Pancreas (tissue), 10 donors: ENCODE measurements around the gene GCA. TPM values are rescaled to one million over a fixed set of nuclear protein-coding genes. Genes with fewer than 3 reads are reported as not detected.
A peak's percentile ranks its signal among the peaks of the same experiment; 100 is the strongest.

Experiments
- ATAC-seq, 4 donors: fragments of 200-7000 bp; cut with Tn5 transposase; one replicate each; pipeline versions ENCODE4 v1.8.0 to v1.9.1; 2020; ENCODE audit warnings: mild to moderate bottlenecking in 4 of 4, moderate library complexity in 4 of 4
- DNase-seq, 6 donors: peaks; one replicate each; pipeline ENCODE4 v3.0.0-alpha.2; 2020
- FAIRE-seq: peaks from 2 replicates; lab custom pipeline; 2012; peaks lifted over from hg19 to GRCh38; lab: Jason Lieb, UNC
- H3K27ac ChIP-seq, 4 donors: fragments of 200-600 bp; sonication (generic); 1 replicate in 3 of 4; 2 replicates in 1 of 4; pipeline versions ENCODE4 v1.5.0 to v1.8.0; 2020
- H3K27me3 ChIP-seq, 4 donors: fragments of 200-600 bp; one replicate each; pipeline ENCODE4 v1.8.0; 2021
- H3K36me3 ChIP-seq, 3 donors: fragments of 200-600 bp; sonication (generic) in 1 of 3; one replicate each; pipeline versions ENCODE4 v1.5.0 to v1.8.0; 2020 to 2021
- H3K4me1 ChIP-seq, 3 donors: fragments of 200-600 bp; one replicate each; pipeline ENCODE4 v1.8.0; 2021
- H3K4me3 ChIP-seq, 4 donors: fragments of 200-600 bp; sonication (generic) in 2 of 4; one replicate each; pipeline versions ENCODE4 v1.5.0 to v1.8.0; 2020 to 2021
- H3K9me3 ChIP-seq, 4 donors: fragments of 200-600 bp; one replicate each; pipeline ENCODE4 v1.8.0; 2021
- CTCF ChIP-seq, 4 donors: fragments of 200-600 bp; sonication (generic) in 3 of 4; IDR thresholded peaks; one replicate each; pipeline versions ENCODE4 v1.5.0 to v1.8.0; 2021; ENCODE audit warnings: antibody characterized with exemption in 4 of 4
- WGBS, 2 donors: extraction: QIAGEN DNeasy Blood & Tissue Kit; methylation state at CpG; one replicate each; pipeline ENCODE4 v1.1.7; 2013; 5-methylcytosine and 5-hydroxymethylcytosine counted together
- intact Hi-C, 3 donors: fragments of 100-400 bp; cut with DNase I; formaldehyde crosslinking; loops; one replicate each; pipeline versions ENCODE4 v1.11.1 to v1.14.2; 2022
- polyA plus RNA-seq, 2 donors: library from polyadenylated mRNA; stranded (reverse); fragments of 200-250 nt; gene quantifications; one replicate each; pipeline ENCODE4 v1.2.3, GENCODE V29; 2013
- total RNA-seq, 6 donors: library from RNA; stranded (reverse); fragmentation: NEBNext Ultra II Directional in 4 of 6; extraction: Animal tissue kit (Norgen Biotek cat#: 25700) in 4 of 6; gene quantifications; one replicate each; pipeline versions ENCODE4 v1.2.1 to v1.2.4, GENCODE V29; 2021 to 2023
- donor health status: healthy with polysubstance abuse.
- donor health status: DM: no; HTN: no; CAD: no; lungs with moderate emphysema.
- donor health status: DM: no; HTN: no; CAD: no.
- donor health status: control.
- donor health status: control.
- donor health status: Bipolar disorder and iron deficiency.
- donor health status: DM: yes; HTN: yes; CAD: no.
- donor health status: DM: no; HTN: no; CAD: no.
- donor health status: DM: no; HTN: no; CAD: no.
- donor health status: DM: yes; HTN: yes; CAD: no.

GCA gene
- total and polyA plus RNA-seq, 8 donors, result 11.3 to 27.0 (median 16.0) TPM

GRCh38 chr2:162327806-162328205, 16.1 kb upstream of the GCA start:
- no peak for ATAC-seq
- no peak for FAIRE-seq
- no peaks in the 10 kb centered on the region for H3K9me3 ChIP-seq
- no peak overlapping the region for H3K4me3 ChIP-seq
- intact Hi-C loops, result no loop called here
- 96 to 99% methylated on average over 15 of the region's 15 CpGs for WGBS, 2 donors
- no peaks in the 10 kb centered on the region for H3K4me1 ChIP-seq
- no peaks in the 10 kb centered on the region for H3K27me3 ChIP-seq
- no peak overlapping the region for H3K27ac ChIP-seq
- peak in 1 of 6 donors; percentile 44 for DNase-seq
- no peaks in the 10 kb centered on the region for H3K36me3 ChIP-seq
- TF ChIP-seq CTCF (IDR thresholded peaks at IDR 0.05), result no peak

GRCh38 chr2:162328424-162329157, 15.3 kb upstream of the GCA start:
- H3K27ac ChIP-seq, result no peak overlapping the region
- no peak for FAIRE-seq

GRCh38 chr2:162330881-162331280, 13.1 kb upstream of the GCA start:
- ATAC-seq (no peak), DNase-seq (no peak), FAIRE-seq (no peak)
- H3K36me3 ChIP-seq, result no peaks in the 10 kb centered on the region
- no peak overlapping the region for H3K27ac ChIP-seq
- no peak for TF ChIP-seq CTCF (IDR thresholded peaks at IDR 0.05)
- H3K9me3 ChIP-seq, result no peaks in the 10 kb centered on the region
- no peak overlapping the region for H3K4me3 ChIP-seq
- 97 to 100% methylated on average over 1 of the region's 1 CpG for WGBS, 2 donors
- intact Hi-C loops, result no loop called here
- H3K27me3 ChIP-seq, result no peaks in the 10 kb centered on the region
- H3K4me1 ChIP-seq, result no peaks in the 10 kb centered on the region

More at GRCh38 chr2:162328424-162329157, 15.3 kb upstream of the GCA start:
- H3K36me3 ChIP-seq, result no peaks in the 10 kb centered on the region
- intact Hi-C loops, result no loop called here
- TF ChIP-seq CTCF (IDR thresholded peaks at IDR 0.05), result no peak
- H3K27me3 ChIP-seq, result no peaks in the 10 kb centered on the region
- no peak overlapping the region for H3K4me3 ChIP-seq
- WGBS, 2 donors, result 94% methylated on average over 12 of the region's 12 CpGs
- DNase-seq (no peak), ATAC-seq (no peak)
- no peaks in the 10 kb centered on the region for H3K9me3 ChIP-seq
- no peaks in the 10 kb centered on the region for H3K4me1 ChIP-seq

- peak in 1 of 4 donors; percentile 9 for TF ChIP-seq CTCF (IDR thresholded peaks at IDR 0.05)
- FAIRE-seq (no peak), DNase-seq (no peak), ATAC-seq (peak in 3 of 4 donors; percentile 57 to 67 (median 59))
- intact Hi-C loops, result no loop called here
- no peaks in the 10 kb centered on the region for H3K36me3 ChIP-seq
- no peaks in the 10 kb centered on the region for H3K9me3 ChIP-seq
- H3K4me1 ChIP-seq, result no peaks in the 10 kb centered on the region
- H3K4me3 ChIP-seq, result no peak overlapping the region
- H3K27me3 ChIP-seq, result no peaks in the 10 kb centered on the region
- H3K27ac ChIP-seq, result no peak overlapping the region
- WGBS, 2 donors, result 50 to 57% methylated on average over 3 of the region's 3 CpGs
These were observed 10.0 kb upstream of the GCA start for GRCh38 chr2:162333968-162334367.

- Histone ChIP-seq H3K9me3 (no peaks in the 10 kb centered on the region), H3K4me1 (no peaks in the 10 kb centered on the region), H3K27ac (no peak overlapping the region), H3K36me3 (no peaks in the 10 kb centered on the region), H3K4me3 (no peak overlapping the region), H3K27me3 (no peaks in the 10 kb centered on the region)
- 90 to 94% methylated on average over 2 of the region's 2 CpGs for WGBS, 2 donors
- ATAC-seq (no peak), FAIRE-seq (no peak), DNase-seq (no peak)
- TF ChIP-seq CTCF (IDR thresholded peaks at IDR 0.05), result no peak
- intact Hi-C loops, result no loop called here
These were observed 6.1 kb upstream of the GCA start for GRCh38 chr2:162337868-162338267.
